NCI-H345 (cell line): ENCODE data around the gene ZNF865.

Source experiments
- DNase-seq: peaks from one replicate; lab custom pipeline; 2025; lab: John Stamatoyannopoulos, UW

ZNF865 gene

DNA sequence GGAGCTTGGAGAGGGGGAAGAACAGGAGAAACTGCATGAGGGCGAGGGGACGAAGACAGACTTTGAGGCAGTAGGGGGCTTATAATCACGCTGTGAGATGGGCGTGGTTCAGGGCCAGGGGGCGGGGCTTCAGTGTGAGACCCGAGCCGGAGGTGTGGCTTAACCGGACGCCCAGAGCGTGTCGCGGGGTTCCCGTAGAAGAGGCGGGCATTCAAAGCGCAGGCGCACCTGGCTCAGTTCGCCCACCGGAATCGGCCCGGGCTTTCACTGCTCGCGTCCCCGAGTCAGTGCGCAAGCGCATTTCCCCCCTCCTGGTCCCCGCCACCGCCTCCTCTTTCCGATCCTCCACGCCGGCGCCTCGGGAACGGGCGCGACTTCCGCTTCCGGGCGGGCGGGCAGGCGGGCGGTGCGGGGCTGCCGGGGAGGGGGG lies 225 bp upstream of the ZNF865 start:
- DNase-seq, result peak; percentile 96

DNA sequence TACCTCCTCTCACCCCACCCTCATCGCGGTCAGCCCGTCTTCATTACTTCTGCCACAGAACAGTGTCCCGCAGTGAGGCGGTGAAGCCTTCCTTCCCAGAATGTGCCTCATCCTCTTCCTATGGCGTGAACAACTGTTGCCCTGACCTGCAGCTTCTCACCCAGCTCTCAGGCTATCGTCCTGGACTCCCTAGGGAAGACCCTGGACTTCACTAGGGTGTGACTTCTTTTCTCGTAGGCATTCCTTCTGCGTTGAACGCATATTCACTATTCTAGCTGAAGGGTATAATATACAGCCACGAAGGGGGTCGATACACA lies 982 bp downstream of the ZNF865 start:
- no peak for DNase-seq

GRCh38 chr19:55606817-55607216 lies 1.4 kb downstream of the ZNF865 start:
- no peak for DNase-seq

DNA sequence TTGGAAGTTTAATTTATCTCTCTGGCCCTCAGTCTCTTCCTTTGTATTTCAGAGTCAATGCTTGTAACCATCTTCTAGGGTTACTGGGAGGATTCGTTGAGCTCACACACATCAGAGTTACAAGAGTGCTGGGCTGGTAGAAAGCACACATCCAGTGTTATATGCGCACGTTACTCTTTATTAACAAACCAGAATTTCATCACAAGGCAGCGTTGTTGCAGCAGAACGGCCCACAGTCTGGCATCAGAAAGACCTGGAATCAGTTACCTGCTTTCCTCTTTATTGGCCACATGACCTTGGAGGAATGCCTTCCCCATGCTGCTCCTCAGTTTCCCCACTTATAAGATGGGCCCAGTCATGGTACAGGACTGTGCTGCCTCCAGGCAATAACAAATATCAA lies 3.9 kb downstream of the ZNF865 start:
- no peak for DNase-seq

GRCh38 chr19:55611300-55611982 lies 6.0 kb downstream of the ZNF865 start:
- DNase-seq, result no peak

DNA sequence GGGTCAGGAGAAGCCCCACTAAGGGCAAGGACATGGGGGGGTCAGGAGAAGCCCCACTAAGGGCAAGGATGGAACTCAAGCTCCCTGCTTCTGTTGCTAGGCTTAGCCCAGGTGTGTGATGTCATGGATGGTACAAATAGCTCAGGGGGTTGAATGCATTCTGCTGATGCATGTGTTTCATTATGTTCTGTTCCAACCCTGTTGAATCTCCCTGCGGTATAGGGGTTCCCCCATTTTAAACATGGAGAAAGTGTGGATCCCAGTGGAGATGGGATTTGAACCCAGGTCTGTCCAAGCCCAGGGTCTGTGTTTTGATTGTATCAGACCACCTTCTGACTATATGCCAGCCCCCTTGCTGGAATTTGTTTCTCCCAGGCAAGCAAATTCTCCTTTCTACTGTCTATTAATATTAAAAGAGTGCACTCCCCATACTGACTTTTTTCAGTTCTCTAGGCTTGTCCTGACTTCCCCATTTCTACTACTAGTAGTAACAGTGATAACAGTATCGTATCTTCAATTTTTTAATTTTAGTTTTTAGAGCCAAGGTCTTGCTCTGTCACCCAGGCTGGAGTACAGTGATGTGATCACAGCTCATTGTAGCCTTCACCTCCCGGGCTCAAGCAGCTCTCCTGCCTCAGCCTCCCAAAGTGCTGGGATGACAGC lies 6.7 kb downstream of the ZNF865 start:
- DNase-seq, result no peak

GRCh38 chr19:55613396-55613795 lies 7.9 kb downstream of the ZNF865 start:
- DNase-seq, result no peak

DNA sequence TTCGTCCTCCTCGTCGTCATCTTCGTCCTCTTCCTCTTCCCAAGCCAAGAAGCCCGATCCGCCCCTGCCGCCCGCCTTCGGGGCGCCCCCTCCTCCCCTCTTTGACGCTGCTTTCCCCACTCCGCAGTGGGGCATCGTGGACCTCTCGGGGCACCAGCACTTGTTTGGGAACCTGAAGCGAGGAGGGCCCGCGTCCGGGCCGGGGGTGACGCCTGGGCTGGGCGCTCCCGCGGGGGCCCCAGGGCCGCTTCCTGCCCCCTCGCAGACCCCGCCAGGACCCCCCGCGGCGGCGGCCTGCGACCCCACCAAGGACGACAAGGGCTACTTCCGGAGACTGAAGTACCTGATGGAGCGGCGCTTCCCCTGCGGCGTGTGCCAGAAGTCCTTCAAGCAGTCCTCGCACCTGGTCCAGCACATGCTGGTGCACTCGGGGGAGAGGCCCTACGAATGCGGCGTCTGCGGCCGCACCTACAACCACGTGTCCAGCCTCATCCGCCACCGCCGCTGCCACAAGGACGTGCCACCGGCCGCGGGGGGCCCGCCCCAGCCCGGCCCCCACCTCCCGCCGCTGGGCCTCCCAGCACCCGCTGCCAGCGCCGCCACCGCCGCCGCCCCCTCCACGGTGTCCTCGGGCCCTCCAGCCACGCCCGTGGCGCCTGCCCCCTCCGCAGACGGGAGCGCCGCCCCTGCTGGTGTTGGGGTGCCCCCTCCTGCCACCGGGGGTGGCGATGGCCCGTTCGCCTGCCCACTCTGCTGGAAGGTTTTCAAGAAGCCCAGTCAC lies 8.7 kb downstream of the ZNF865 start:
- no peak for DNase-seq

DNA sequence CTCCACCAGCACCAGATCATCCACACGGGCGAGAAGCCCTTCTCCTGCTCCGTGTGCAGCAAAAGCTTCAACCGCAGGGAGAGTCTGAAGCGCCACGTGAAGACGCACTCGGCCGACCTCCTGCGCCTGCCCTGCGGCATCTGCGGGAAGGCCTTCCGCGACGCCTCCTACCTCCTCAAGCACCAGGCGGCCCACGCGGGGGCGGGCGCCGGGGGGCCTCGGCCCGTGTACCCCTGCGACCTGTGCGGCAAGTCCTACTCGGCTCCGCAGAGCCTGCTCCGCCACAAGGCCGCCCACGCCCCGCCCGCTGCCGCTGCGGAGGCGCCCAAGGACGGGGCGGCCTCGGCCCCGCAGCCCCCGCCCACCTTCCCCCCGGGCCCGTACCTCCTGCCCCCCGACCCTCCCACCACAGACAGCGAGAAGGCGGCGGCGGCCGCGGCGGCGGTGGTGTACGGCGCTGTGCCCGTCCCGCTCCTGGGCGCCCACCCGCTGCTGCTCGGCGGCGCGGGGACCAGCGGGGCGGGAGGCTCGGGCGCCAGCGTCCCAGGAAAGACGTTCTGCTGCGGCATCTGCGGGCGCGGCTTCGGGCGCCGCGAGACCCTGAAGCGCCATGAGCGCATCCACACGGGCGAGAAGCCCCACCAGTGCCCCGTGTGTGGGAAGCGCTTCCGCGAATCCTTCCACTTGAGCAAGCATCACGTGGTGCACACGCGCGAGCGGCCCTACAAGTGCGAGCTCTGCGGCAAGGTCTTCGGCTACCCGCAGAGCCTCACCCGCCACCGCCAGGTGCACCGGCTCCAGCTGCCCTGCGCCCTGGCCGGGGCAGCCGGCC lies 9.5 kb downstream of the ZNF865 start:
- no peak for DNase-seq

DNA sequence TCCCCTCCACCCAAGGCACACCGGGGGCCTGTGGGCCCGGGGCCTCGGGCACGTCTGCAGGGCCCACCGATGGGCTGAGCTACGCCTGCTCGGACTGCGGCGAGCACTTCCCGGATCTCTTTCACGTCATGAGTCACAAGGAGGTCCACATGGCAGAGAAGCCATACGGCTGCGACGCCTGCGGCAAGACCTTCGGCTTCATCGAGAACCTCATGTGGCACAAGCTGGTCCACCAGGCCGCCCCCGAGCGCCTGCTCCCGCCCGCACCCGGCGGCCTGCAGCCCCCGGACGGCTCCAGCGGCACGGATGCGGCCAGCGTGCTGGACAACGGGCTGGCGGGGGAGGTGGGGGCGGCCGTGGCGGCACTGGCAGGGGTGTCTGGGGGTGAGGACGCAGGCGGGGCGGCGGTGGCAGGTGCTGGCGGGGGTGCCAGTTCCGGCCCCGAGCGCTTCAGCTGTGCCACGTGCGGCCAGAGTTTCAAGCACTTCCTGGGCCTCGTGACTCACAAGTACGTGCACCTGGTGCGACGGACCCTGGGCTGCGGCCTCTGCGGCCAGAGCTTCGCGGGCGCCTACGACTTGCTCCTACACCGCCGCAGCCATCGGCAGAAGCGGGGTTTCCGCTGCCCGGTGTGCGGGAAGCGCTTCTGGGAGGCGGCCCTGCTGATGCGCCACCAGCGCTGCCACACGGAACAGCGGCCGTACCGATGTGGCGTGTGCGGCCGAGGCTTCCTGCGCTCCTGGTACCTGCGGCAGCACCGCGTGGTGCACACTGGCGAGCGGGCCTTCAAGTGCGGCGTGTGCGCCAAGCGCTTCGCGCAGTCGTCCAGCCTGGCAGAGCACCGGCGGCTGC lies 10.3 kb downstream of the ZNF865 start:
- no peak for DNase-seq

- DNase-seq, result no peak
These were observed 11.0 kb downstream of the ZNF865 start for GRCh38 chr19:55616395-55616875.

- DNase-seq, result no peak
These were observed 12.0 kb downstream of the ZNF865 start for GRCh38 chr19:55617426-55617825.

DNA sequence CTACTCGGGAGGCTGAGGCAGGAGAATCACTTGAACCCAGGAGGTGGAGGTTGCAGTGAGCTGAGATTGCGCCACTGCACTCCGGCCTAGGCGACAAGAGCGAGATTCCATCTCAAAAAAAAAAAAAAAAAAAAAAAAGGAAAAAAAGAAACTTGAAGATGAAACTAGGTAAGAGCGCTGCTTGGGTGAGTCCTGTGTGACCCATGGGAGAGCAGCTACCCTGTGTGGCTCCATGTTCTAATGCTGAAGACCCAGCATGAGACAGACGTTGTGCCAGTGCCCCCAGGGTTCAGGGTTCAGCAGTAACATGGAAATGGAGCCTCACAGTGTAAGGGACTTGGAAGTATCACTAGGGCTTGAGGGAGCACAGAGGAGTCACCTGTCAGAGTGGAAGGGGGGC lies 13.0 kb downstream of the ZNF865 start:
- no peak for DNase-seq

DNA sequence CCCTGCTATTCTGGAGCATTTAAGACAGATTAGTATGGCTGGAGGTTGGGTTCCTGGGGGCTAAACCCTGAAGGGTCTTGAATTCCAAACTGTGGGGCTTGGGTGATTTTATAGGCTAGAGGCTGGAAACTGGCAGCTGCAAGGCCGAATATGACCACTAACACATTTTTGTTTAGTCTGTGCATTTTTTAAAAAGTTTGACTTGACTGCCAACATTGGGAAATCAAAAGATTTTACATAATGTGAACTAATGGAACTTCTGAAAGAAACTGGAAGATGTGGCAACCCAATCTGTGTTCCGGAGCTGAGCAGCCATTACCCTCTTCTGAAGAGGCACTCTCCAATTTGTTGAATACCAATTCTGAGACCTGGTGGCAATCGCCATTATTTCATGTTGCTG lies 13.8 kb downstream of the ZNF865 start:
- DNase-seq, result no peak

GRCh38 chr19:55620410-55621204 lies 15.2 kb downstream of the ZNF865 start:
- DNase-seq, result no peak

DNA sequence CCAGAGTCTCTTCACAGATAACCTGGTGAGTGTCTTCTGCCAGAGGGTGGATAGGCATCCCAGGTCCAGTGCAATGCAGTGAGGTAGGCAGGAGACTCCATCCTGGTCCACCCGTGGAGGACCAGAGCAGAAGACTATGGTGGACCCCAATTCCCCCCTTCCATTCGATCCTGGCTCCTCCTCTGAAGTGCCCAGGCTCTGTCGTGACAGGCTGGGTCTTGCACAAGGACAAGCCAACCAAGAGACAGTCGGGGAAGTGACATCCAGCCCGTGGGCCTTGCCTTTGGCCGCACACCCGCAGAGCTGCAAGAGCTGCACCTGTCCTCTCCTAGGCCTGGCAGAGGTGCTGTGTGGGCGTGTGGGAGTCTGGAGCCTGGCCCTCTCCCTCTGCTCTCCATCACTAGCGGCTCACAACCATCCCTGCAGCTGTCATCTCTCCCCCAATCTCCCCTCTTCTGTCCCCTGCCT lies 15.8 kb downstream of the ZNF865 start:
- no peak for DNase-seq

- DNase-seq, result no peak
These were observed 16.3 kb downstream of the ZNF865 start for GRCh38 chr19:55621673-55622231.

DNA sequence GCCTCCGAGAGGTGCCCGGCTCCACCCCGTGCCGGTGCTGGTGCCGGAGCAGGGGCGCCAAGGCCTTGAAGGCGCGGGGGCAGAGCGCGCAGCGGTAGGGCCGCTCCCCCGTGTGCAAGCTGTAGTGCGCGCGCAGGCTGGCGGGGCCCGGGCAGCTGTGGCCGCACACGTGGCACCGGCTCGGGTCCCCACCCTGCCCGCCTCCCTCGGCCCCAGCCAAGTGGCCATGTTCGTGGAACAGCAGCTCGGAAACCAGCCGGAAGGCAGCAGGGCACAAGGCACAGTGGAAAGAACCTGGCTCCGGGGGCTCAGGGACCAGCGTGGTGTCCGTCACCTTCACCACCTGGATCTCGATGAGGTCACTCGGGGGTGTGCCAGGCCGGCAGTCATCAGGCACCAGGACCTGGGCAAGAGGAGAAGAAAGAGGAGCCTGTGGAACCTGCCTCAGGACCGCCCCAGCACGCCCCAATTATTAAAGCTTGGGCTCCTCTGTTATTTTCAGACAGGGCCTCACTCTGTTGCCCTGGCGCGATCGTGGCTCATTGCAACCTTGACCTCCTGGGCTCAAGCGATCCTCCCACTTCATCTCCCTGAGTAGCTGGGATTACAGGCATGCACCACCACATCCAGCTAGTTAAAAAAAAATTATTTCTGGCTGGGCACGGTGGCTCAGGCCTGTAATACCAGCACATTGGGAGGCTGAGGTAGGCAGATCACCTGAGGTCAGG lies 17.0 kb downstream of the ZNF865 start:
- no peak for DNase-seq

DNA sequence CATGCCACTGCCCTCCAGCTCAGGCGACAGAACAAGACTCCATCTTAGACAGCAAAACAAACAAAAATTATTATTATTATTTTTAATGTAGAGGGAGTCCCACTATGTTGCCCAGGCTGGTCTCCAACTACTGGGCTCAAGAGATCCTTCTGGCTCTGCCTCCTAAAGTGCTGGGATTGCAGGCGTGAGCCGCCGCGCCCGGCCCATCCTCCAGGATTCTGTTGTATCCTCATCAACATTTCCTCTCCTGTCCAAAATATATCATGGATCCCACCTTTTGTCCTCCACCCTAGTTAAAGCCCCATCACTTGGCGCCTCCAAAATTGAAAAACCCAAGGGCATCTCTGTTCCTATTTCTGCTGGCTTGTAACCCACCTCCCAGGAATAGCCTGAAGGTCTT lies 17.7 kb downstream of the ZNF865 start:
- DNase-seq, result no peak
